ENCODE data around the gene LANCL2. TPM values are rescaled to one million over a fixed set of nuclear protein-coding genes. Genes with fewer than 3 reads are reported as not detected.

The LANCL2 gene
- total and polyA plus RNA-seq, 2 experiments from 2014 or later = 7.3 to 10.7 TPM

DNA sequence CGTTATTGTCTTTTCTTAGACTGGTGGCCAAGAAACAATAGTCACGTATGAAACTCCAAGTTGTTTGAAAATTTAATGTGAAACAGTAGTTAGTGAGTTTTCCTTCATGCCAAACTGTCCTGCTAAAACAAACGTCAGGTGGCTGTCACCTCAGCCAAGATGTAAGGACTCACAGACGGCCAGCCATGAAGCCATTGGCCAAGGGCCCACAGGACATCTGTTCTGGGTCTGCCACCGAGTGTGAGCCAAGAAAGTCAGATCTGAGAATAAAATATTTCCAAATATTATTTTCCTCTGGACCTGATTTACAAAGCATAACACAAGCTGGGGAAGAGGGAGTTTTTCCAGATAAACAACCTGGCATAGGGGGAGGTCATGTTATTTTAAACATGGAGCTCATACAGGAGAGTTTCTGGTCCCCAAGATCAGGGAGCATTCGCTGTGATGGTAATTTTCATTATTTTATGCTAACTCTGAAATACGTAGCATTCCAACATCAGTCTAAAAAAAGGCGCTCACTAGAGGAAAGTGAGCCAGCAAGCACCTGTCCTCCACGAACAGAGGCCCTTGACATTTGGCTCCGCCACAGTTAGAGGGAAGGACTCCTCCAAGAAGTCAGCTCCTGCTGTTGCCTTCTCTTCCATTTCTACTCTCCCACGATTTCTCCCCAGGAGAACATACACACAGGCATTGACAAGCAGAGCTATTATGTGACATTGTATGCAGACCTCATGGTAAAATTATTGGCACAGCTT, 38.9 kb upstream of the LANCL2 start:
- H3K27ac Mint-ChIP-seq = no peak overlapping the region
- H3K36me3 ChIP-seq (ENCODE audit: insufficient read depth) = no peaks in the 10 kb centered on the region
- no peak overlapping the region for H2AFZ ChIP-seq
- H3K4me3 Mint-ChIP-seq = no peak overlapping the region
- H4K20me1 ChIP-seq (replicated peaks; ENCODE audit: insufficient read depth) = no peaks in the 10 kb centered on the region
- no peaks in the 10 kb centered on the region for H3K27me3 ChIP-seq (ENCODE audit: insufficient read depth)
- H3K4me2 ChIP-seq = no peak overlapping the region
- DNase-seq (ENCODE audit: low spot score) (no peak), ATAC-seq (no peak)
- H3K27ac ChIP-seq (ENCODE audit: low read depth) = no peak overlapping the region
- no peak overlapping the region for H3K4me3 ChIP-seq
- H3K9me2 ChIP-seq (ENCODE audit: insufficient read depth) = no peaks in the 10 kb centered on the region; the same call in 1 of the 2 replicates
- H3K27me3 Mint-ChIP-seq (ENCODE audit: insufficient read depth, low read depth, poor library complexity) = no peaks in the 10 kb centered on the region
- TF ChIP-seq CREB1 (CRISPR knock-in tag; IDR thresholded peaks at IDR 0.05; ENCODE audit: low read depth) = no peak
- no peak for TF ChIP-seq ZNF331 (CRISPR knock-in tag; IDR thresholded peaks at IDR 0.05; ENCODE audit: low read depth)
- no peak for TF ChIP-seq EZH2 (IDR thresholded peaks at IDR 0.05; ENCODE audit: low read depth, unreplicated experiment)
- no peak for TF ChIP-seq NANOG (IDR thresholded peaks at IDR 0.05; ENCODE audit: borderline replicate concordance)
- no peak for TF ChIP-seq STAT1 (IDR thresholded peaks at IDR 0.05; ENCODE audit: unreplicated experiment)
- TF ChIP-seq, protein P1, sequence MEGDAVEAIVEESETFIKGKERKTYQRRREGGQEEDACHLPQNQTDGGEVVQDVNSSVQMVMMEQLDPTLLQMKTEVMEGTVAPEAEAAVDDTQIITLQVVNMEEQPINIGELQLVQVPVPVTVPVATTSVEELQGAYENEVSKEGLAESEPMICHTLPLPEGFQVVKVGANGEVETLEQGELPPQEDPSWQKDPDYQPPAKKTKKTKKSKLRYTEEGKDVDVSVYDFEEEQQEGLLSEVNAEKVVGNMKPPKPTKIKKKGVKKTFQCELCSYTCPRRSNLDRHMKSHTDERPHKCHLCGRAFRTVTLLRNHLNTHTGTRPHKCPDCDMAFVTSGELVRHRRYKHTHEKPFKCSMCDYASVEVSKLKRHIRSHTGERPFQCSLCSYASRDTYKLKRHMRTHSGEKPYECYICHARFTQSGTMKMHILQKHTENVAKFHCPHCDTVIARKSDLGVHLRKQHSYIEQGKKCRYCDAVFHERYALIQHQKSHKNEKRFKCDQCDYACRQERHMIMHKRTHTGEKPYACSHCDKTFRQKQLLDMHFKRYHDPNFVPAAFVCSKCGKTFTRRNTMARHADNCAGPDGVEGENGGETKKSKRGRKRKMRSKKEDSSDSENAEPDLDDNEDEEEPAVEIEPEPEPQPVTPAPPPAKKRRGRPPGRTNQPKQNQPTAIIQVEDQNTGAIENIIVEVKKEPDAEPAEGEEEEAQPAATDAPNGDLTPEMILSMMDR (conservative IDR thresholded peaks at IDR 0.05; ENCODE audit: low read depth in 2 of 2) = no peak
- no peaks in the 10 kb centered on the region for H3K4me1 Mint-ChIP-seq
- no peaks in the 10 kb centered on the region for H3K79me2 ChIP-seq (replicated peaks; ENCODE audit: insufficient read depth)
- no peaks in the 10 kb centered on the region for H3K36me3 Mint-ChIP-seq (ENCODE audit: low read depth)
- no peaks in the 10 kb centered on the region for H3K4me1 ChIP-seq (ENCODE audit: insufficient read depth)
- H3K9me3 Mint-ChIP-seq = peaks cover 2% of the 10 kb centered on the region; the same call in 1 of the 3 replicates
- no peaks in the 10 kb centered on the region for H3F3A ChIP-seq (replicated peaks; ENCODE audit: low read depth)

DNA sequence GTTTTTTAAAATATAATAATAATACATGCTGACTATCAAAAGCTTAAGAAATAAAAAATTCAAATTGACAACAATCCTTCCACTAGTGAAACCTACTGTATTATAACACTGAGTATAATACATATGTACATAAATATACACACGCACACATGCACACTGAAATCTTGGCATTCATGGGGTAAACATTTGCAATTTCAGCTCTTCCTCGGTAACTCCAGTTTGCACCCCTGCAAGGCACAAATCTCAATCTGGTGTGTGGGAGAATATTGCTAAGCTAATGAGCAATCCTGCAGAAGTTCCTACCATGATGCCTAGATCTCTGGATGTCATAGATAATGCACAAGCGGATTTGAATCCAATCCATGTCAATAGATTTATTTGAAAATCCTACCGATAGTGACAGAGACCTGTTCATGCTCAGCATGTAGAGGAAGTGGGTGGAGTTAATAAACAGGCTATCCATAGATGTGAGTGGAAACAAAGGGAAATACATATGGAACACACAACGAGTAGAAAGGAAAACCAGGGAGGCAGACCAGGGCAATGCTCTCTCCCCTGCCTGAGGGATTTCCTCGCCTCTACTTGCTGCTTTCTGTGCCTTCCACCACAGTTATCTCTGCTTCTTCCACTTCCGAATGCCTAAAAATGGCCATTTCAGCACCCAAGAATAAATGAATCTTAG, 38.1 kb upstream of the LANCL2 start:
- H3K9me3 Mint-ChIP-seq = no peaks in the 10 kb centered on the region; the same call in 2 of the 3 replicates
- H3K27ac ChIP-seq (ENCODE audit: low read depth) = no peak overlapping the region
- no peak for DNase-seq (ENCODE audit: low spot score)
- H2AFZ ChIP-seq = no peak overlapping the region
- no peaks in the 10 kb centered on the region; the same call in 1 of the 2 replicates for H3K9me2 ChIP-seq (ENCODE audit: insufficient read depth)
- H3K4me2 ChIP-seq = no peak overlapping the region
- no peak overlapping the region for H3K27ac Mint-ChIP-seq
- no peak overlapping the region for H3K4me3 Mint-ChIP-seq
- no peaks in the 10 kb centered on the region for H3K4me1 Mint-ChIP-seq
- no peaks in the 10 kb centered on the region for H3K36me3 ChIP-seq (ENCODE audit: insufficient read depth)
- no peaks in the 10 kb centered on the region for H3K27me3 ChIP-seq (ENCODE audit: insufficient read depth)
- TF ChIP-seq, protein P2, sequence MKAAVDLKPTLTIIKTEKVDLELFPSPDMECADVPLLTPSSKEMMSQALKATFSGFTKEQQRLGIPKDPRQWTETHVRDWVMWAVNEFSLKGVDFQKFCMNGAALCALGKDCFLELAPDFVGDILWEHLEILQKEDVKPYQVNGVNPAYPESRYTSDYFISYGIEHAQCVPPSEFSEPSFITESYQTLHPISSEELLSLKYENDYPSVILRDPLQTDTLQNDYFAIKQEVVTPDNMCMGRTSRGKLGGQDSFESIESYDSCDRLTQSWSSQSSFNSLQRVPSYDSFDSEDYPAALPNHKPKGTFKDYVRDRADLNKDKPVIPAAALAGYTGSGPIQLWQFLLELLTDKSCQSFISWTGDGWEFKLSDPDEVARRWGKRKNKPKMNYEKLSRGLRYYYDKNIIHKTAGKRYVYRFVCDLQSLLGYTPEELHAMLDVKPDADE (IDR thresholded peaks at IDR 0.05) = no peak
- no peak for TF ChIP-seq EZH2phosphoT487 (IDR thresholded peaks at IDR 0.05; ENCODE audit: unreplicated experiment)
- no peaks in the 10 kb centered on the region for H3F3A ChIP-seq (replicated peaks; ENCODE audit: low read depth)
- ATAC-seq = no peak
- H3K79me2 ChIP-seq (replicated peaks; ENCODE audit: insufficient read depth) = no peaks in the 10 kb centered on the region
- no peaks in the 10 kb centered on the region for H3K4me1 ChIP-seq (ENCODE audit: insufficient read depth)
- no peaks in the 10 kb centered on the region for H4K20me1 ChIP-seq (replicated peaks; ENCODE audit: insufficient read depth)
- no peaks in the 10 kb centered on the region for H3K27me3 Mint-ChIP-seq (ENCODE audit: insufficient read depth, low read depth, poor library complexity)
- H3K4me3 ChIP-seq = no peak overlapping the region
- no peaks in the 10 kb centered on the region for H3K36me3 Mint-ChIP-seq (ENCODE audit: low read depth)

Data from GM23338 (cell line).